Nucleus accumbens (tissue), 56 donors: ENCODE results near the gene CBY2.
"Not testable (repeated sequence)": the region's sequence is repeated elsewhere in the genome, so short reads cannot be mapped to it uniquely, and the experiment has no call there.

Source experiments
- DNase-seq, 56 donors: peaks; one replicate each; lab custom pipeline; 2025; lab: John Stamatoyannopoulos, UW

Gene CBY2

GRCh38 chr13:45737571-45738017 lies 35.5 kb downstream of the CBY2 start:
- DNase-seq, result no peak

- no peak for DNase-seq
Measured at GRCh38 chr13:45742985-45743384, 40.9 kb downstream of the CBY2 start.

- DNase-seq, result no peak
Measured at GRCh38 chr13:45744979-45745378, 42.9 kb downstream of the CBY2 start.

- DNase-seq, result no peak
Measured at GRCh38 chr13:45747071-45747470, 45.0 kb downstream of the CBY2 start.

- no peak for DNase-seq
Measured at GRCh38 chr13:45748941-45749759, 47.0 kb downstream of the CBY2 start.

- no peak for DNase-seq
Measured at GRCh38 chr13:45750566-45750965, 48.4 kb downstream of the CBY2 start.

- DNase-seq, result no peak
Measured at GRCh38 chr13:45751885-45752284, 49.8 kb downstream of the CBY2 start.

- DNase-seq, result no peak
Measured at GRCh38 chr13:45752510-45752909, 50.4 kb downstream of the CBY2 start.

- not testable (repeated sequence) for DNase-seq
Measured at GRCh38 chr13:45756498-45756897, 54.4 kb downstream of the CBY2 start.

GRCh38 chr13:45757589-45757988 lies 55.5 kb downstream of the CBY2 start:
- DNase-seq, result not testable (repeated sequence)

- no peak for DNase-seq
Measured at GRCh38 chr13:45763419-45763818, 61.3 kb downstream of the CBY2 start.
